GM20000 (cell line): ENCODE results near the gene CDK2.

ENCODE experiments used
- DNase-seq: peaks from one replicate; pipeline ENCODE4 v3.0.0; 2012; ENCODE audit warnings: low spot score
- CTCF ChIP-seq: IDR thresholded peaks from 2 replicates; pipeline ENCODE4 v1.5.1; 2012; ENCODE audit warnings: mild to moderate bottlenecking, control low read depth; ENCODE audit errors: extremely low read depth, missing control alignments

Gene CDK2

GRCh38 chr12:55933169-55933798, 33.3 kb upstream of the CDK2 start:
- DNase-seq, result no peak
- no peak for TF ChIP-seq CTCF

- no peak for DNase-seq
- no peak for TF ChIP-seq CTCF
Measured at GRCh38 chr12:55933799-55934742, 32.6 kb upstream of the CDK2 start.

- no peak for DNase-seq
- no peak for TF ChIP-seq CTCF
Measured at GRCh38 chr12:55934773-55935172, 31.9 kb upstream of the CDK2 start.

- no peak for DNase-seq
- no peak for TF ChIP-seq CTCF
Measured at GRCh38 chr12:55935738-55936151, 30.9 kb upstream of the CDK2 start.

- no peak for TF ChIP-seq CTCF
- DNase-seq, result no peak
Measured at GRCh38 chr12:55937981-55938380, 28.6 kb upstream of the CDK2 start.

- DNase-seq, result no peak
- no peak for TF ChIP-seq CTCF
Measured at GRCh38 chr12:55938826-55939501, 27.7 kb upstream of the CDK2 start.
